HEK293 (cell line): ENCODE results near the gene PBXIP1.
"Not testable (repeated sequence)": the region's sequence is repeated elsewhere in the genome, so short reads cannot be mapped to it uniquely, and the experiment has no call there.

Source experiments
- CTCF ChIP-seq: fragments of 450-650 bp; formaldehyde crosslinking; IDR thresholded peaks from 2 replicates; pipeline ENCODE4 v1.5.1; 2016; ENCODE audit warnings: missing biosample characterization, missing genetic modification characterization
- PRDM10 ChIP-seq: fragments of 450-650 bp; formaldehyde crosslinking; IDR thresholded peaks from 2 replicates; pipeline ENCODE4 v1.5.1; 2016; ENCODE audit warnings: missing biosample characterization, missing genetic modification characterization
- ZBTB1 ChIP-seq: fragments of 450-650 bp; formaldehyde crosslinking; IDR thresholded peaks from 2 replicates; pipeline ENCODE4 v1.5.1; 2016; ENCODE audit warnings: missing biosample characterization, missing genetic modification characterization
- ZBTB10 ChIP-seq: fragments of 450-650 bp; formaldehyde crosslinking; IDR thresholded peaks from 2 replicates; pipeline ENCODE4 v1.5.1; 2016; ENCODE audit warnings: missing biosample characterization, missing genetic modification characterization
- ZFP3 ChIP-seq: fragments of 450-650 bp; formaldehyde crosslinking; IDR thresholded peaks from 2 replicates; pipeline ENCODE4 v1.5.1; 2016; ENCODE audit warnings: low read depth, missing biosample characterization, missing genetic modification characterization
- ZNF473 ChIP-seq: fragments of 450-650 bp; formaldehyde crosslinking; IDR thresholded peaks from 2 replicates; pipeline ENCODE4 v1.5.1; 2017; ENCODE audit warnings: missing biosample characterization, missing genetic modification characterization
- ZNF670 ChIP-seq: fragments of 450-650 bp; formaldehyde crosslinking; IDR thresholded peaks from 2 replicates; pipeline ENCODE4 v1.5.1; 2016; ENCODE audit warnings: missing biosample characterization, missing genetic modification characterization, low read depth
- ZNF777 ChIP-seq: fragments of 450-650 bp; formaldehyde crosslinking; IDR thresholded peaks from 2 replicates; pipeline ENCODE4 v1.5.1; 2017; ENCODE audit warnings: missing biosample characterization, missing genetic modification characterization, borderline replicate concordance

GRCh38 chr1:154977762-154978161 lies 21.9 kb upstream of the PBXIP1 start:
- TF ChIP-seq CTCF (tag by site-specific recombination); ZFP3 (tag by site-specific recombination); ZNF777; ZNF473 (tag by site-specific recombination); PRDM10; ZBTB10 (tag by site-specific recombination); ZNF670 (tag by site-specific recombination); ZBTB1 (tag by site-specific recombination): not testable (repeated sequence)
